Osteoblast (primary cell): Measurements from ENCODE around the gene FES. TPM values are rescaled to one million over a fixed set of nuclear protein-coding genes. Genes with fewer than 3 reads are reported as not detected.
A peak's percentile ranks its signal among the peaks of the same experiment; 100 is the strongest.

ENCODE experiments used
- DNase-seq: peaks from one replicate; pipeline ENCODE4 v3.0.0; 2011; ENCODE audit warnings: low spot score, mixed read lengths; ENCODE audit not compliant: insufficient read length; ENCODE audit errors: missing footprints
- H2AFZ ChIP-seq: 2 replicates; pipeline ENCODE4 v1.6.0; 2011; ENCODE audit warnings: mild to moderate bottlenecking, low read length
- H3K27ac ChIP-seq: 2 replicates; pipeline ENCODE4 v1.5.1; 2011; ENCODE audit warnings: mild to moderate bottlenecking, low read depth, low read length, moderate library complexity
- H3K27me3 ChIP-seq: 2 replicates; pipeline ENCODE4 v1.6.0; 2012; ENCODE audit warnings: mild to moderate bottlenecking, control low read depth, inconsistent platforms, low read length, moderate library complexity; ENCODE audit not compliant: insufficient read depth
- H3K36me3 ChIP-seq: 2 replicates; pipeline ENCODE4 v1.5.1; 2011; ENCODE audit warnings: mild to moderate bottlenecking, low read length, control low read depth, moderate library complexity; ENCODE audit not compliant: insufficient read depth
- H3K4me1 ChIP-seq: 2 replicates; pipeline ENCODE4 v1.5.1; 2011; ENCODE audit warnings: mild to moderate bottlenecking, low read length, control low read depth, moderate library complexity; ENCODE audit not compliant: insufficient read depth
- H3K4me2 ChIP-seq: 2 replicates; pipeline ENCODE4 v1.6.0; 2011; ENCODE audit warnings: mild to moderate bottlenecking, low read length; ENCODE audit not compliant: insufficient read depth
- H3K4me3 ChIP-seq: fragments of 200-600 bp; sonication (generic); 3 replicates; pipeline ENCODE4 v1.5.1; 2012; ENCODE audit warnings: mild to moderate bottlenecking, low read length, inconsistent platforms; ENCODE audit not compliant: insufficient read depth
- H3K79me2 ChIP-seq: 2 replicates; pipeline ENCODE4 v1.6.0; 2012; ENCODE audit warnings: mild to moderate bottlenecking, low read length, control low read depth, inconsistent platforms; ENCODE audit not compliant: insufficient read depth
- H3K9me3 ChIP-seq: 2 replicates; pipeline ENCODE4 v1.5.1; 2011; ENCODE audit warnings: low read depth, low read length, control low read depth
- H4K20me1 ChIP-seq: 2 replicates; pipeline ENCODE4 v1.6.0; 2012; ENCODE audit warnings: mild to moderate bottlenecking, low read length, control low read depth; ENCODE audit not compliant: insufficient read depth
- total RNA-seq: library from RNA; depleted of rRNA; stranded (reverse); fragments of >200 nt; gene quantifications from 2 replicates; pipeline ENCODE4 v1.2.3, GENCODE V29; 2012
- TF ChIP-seq, protein P1 (sequence below): IDR thresholded peaks from 2 replicates; pipeline ENCODE4 v1.5.1; 2011; ENCODE audit warnings: mild to moderate bottlenecking, low read depth, low read length, moderate library complexity; ENCODE audit errors: extremely low read depth

The FES gene
- total RNA-seq, 1 donor = 20.3 TPM

DNA sequence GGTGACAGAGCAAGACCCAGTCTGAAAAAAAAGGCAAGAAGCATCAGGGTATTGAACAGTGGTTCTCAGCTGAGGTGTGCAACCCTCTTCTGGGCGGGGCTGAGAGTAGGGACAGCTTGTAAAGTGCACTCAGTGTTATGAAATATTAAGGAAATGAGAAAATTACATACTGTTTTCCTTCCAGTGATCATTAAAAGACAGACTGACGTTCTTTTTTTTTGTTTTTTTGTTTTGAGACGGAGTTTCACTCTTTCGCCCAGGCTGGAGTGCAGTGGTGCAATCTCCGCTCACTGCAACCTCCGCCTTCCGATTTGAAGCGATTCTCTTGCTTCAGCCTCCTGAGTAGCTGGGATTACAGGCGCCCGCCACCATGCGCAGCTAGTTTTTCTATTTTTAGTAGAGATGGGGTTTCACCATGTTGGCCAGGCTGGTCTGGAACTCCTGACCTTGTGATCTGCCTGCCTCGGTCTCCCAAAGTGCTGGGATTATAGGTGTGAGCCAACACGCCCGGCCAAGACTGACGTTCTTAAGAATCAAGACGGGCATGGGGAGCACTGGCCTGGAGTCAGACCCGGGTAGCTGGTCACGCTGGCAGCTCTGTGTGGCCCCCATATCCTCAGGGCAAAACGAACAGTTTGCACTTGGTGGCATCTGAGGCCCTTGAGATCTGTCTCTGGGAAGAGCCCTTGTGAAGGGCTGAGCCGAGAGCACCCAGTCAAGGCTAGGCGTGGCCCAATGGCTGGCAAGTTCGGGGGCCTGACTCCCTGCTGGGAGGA lies 30.2 kb downstream of the FES start:
- DNase-seq = peak; percentile 82
- H3K36me3 ChIP-seq = peaks cover 67% of the 10 kb centered on the region
- no peaks in the 10 kb centered on the region for H4K20me1 ChIP-seq
- no peaks in the 10 kb centered on the region for H3K27me3 ChIP-seq
- no peak overlapping the region for H2AFZ ChIP-seq
- TF ChIP-seq, protein P1, sequence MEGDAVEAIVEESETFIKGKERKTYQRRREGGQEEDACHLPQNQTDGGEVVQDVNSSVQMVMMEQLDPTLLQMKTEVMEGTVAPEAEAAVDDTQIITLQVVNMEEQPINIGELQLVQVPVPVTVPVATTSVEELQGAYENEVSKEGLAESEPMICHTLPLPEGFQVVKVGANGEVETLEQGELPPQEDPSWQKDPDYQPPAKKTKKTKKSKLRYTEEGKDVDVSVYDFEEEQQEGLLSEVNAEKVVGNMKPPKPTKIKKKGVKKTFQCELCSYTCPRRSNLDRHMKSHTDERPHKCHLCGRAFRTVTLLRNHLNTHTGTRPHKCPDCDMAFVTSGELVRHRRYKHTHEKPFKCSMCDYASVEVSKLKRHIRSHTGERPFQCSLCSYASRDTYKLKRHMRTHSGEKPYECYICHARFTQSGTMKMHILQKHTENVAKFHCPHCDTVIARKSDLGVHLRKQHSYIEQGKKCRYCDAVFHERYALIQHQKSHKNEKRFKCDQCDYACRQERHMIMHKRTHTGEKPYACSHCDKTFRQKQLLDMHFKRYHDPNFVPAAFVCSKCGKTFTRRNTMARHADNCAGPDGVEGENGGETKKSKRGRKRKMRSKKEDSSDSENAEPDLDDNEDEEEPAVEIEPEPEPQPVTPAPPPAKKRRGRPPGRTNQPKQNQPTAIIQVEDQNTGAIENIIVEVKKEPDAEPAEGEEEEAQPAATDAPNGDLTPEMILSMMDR = no peak
- H3K4me2 ChIP-seq = no peak overlapping the region
- H3K4me1 ChIP-seq = no peaks in the 10 kb centered on the region
- no peak overlapping the region for H3K4me3 ChIP-seq
- H3K79me2 ChIP-seq = no peaks in the 10 kb centered on the region
- H3K9me3 ChIP-seq = no peaks in the 10 kb centered on the region
- H3K27ac ChIP-seq = no peak overlapping the region

DNA sequence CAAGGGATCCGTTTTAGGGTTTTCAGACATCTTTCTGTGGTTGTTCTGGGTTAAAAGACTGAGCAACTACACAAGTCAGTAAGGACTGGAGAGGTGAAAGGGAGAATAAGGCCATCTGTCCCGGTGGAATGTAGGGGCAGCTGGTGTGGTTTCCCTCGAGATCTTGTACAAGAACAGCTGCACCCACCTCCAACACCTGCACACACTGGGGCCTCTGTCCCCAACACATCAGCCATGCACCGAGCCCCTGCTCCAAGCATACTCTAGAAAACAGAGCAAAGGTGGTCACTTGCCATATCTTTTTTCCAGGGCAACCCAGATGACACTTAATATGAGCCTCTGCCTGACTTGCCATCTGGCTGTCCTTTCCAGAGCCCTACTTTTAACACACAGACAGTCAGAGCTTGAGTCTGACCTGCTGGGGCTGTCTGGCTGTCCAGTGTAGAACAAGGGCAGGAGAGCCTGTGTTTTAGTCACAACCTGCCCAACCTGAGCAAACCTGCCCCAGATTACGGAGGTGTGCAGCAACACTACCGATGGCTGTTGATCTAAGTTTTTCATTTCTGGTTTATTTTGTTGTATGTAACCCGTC lies 31.0 kb downstream of the FES start:
- Histone ChIP-seq H3K4me1 (no peaks in the 10 kb centered on the region), H3K9me3 (no peaks in the 10 kb centered on the region), H3K36me3 (peaks cover 69% of the 10 kb centered on the region), H3K27me3 (no peaks in the 10 kb centered on the region), H4K20me1 (no peaks in the 10 kb centered on the region), H3K4me3 (no peak overlapping the region), H3K4me2 (no peak overlapping the region), H3K79me2 (no peaks in the 10 kb centered on the region), H2AFZ (no peak overlapping the region), H3K27ac (no peak overlapping the region)
- peak; percentile 62 for DNase-seq
- TF ChIP-seq, protein P1 = no peak

DNA sequence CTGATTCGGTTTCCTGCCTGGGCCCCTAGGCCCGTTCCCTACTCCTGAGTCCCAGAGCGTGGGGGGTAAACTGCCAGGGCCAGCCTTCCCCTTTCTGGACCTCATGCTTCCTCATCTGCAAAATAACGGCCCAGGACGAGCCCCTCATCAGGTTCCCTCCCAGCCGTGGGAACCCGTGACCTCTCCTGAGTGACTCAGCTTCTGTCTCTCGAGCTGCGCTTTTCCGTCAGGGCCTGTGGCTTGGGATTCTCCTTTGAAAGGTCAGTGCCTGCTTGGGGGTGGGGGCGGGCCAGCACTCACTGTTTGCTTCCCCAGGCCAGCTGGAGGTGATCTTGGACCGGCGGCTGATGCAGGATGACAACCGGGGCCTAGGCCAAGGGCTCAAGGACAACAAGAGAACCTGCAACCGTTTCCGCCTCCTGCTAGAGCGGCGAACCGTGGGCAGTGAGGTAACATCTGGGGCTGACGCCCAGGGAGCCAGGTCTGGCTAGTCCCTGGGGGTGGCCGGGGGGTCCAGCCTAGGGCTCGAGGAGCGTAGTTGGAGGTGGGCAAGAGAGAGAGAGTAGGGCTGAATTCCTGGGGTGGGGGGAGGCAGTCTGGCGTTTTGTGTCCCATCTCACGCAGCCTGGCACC lies 31.6 kb downstream of the FES start:
- H3K4me3 ChIP-seq = no peak overlapping the region
- H4K20me1 ChIP-seq = no peaks in the 10 kb centered on the region
- no peaks in the 10 kb centered on the region for H3K27me3 ChIP-seq
- H3K27ac ChIP-seq = no peak overlapping the region
- no peaks in the 10 kb centered on the region for H3K79me2 ChIP-seq
- peak; percentile 69 for DNase-seq
- H3K4me2 ChIP-seq = no peak overlapping the region
- TF ChIP-seq, protein P1 = no peak
- H2AFZ ChIP-seq = no peak overlapping the region
- peaks cover 69% of the 10 kb centered on the region for H3K36me3 ChIP-seq
- no peaks in the 10 kb centered on the region for H3K9me3 ChIP-seq
- H3K4me1 ChIP-seq = no peaks in the 10 kb centered on the region

DNA sequence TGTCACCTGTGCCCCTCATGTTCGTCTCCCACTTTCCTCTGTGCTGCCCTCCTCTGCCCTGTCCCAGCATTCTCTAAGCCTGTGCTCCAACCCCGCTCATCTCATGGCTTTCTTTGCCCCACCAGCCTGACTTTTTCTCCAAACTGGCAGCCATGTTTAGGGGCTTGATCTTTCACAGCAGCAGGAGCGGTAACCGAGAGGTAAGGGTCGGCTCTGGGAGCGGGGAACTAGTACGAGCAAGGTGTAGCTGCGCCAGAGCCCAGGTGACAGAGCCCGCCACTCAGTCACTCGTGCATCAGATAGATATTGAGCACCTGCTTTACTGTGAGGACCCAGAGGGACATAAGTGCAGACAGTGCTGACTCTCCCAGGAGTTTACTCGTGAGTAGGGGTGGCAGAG lies 32.2 kb downstream of the FES start:
- no peaks in the 10 kb centered on the region for H3K9me3 ChIP-seq
- H3K27ac ChIP-seq = no peak overlapping the region
- no peak overlapping the region for H2AFZ ChIP-seq
- no peaks in the 10 kb centered on the region for H4K20me1 ChIP-seq
- H3K4me2 ChIP-seq = no peak overlapping the region
- H3K4me1 ChIP-seq = no peaks in the 10 kb centered on the region
- no peaks in the 10 kb centered on the region for H3K27me3 ChIP-seq
- no peaks in the 10 kb centered on the region for H3K79me2 ChIP-seq
- DNase-seq = peak; percentile 78
- TF ChIP-seq, protein P1 = no peak
- peaks cover 69% of the 10 kb centered on the region for H3K36me3 ChIP-seq
- H3K4me3 ChIP-seq = no peak overlapping the region
